WTC11 (cell line): Measurements from ENCODE around the gene BUD23. TPM values are rescaled to one million over a fixed set of nuclear protein-coding genes. Genes with fewer than 3 reads are reported as not detected.

Source experiments
- ATAC-seq: fragments of 200-7000 bp; cut with Tn5 transposase; 2 replicates; pipeline ENCODE4 v1.10.0; 2021; ENCODE audit warnings: mild to moderate bottlenecking, moderate library complexity
- CTCF ChIA-PET: fragments of 300-600 bp; sonication (Branson Sonifier 250); formaldehyde crosslinking; loops from one replicate; lab custom pipeline; 2021; ENCODE audit warnings: antibody characterized with exemption; lab: Charles Lee
- POLR2A ChIA-PET: fragments of 350-600 bp; sonication (Branson Sonifier 250); formaldehyde crosslinking; loops from one replicate; lab custom pipeline; 2021; ENCODE audit warnings: antibody characterized with exemption; lab: Charles Lee
- DNase-seq: peaks from one replicate; pipeline ENCODE4 v3.0.0; 2021; ENCODE audit warnings: low spot score
- H3K27ac Mint-ChIP-seq: 2 replicates; pipeline ENCODE4 v1.8.0; 2021; ENCODE audit warnings: mixed read lengths
- H3K27me3 Mint-ChIP-seq: 2 replicates; pipeline ENCODE4 v1.8.0; 2021; ENCODE audit warnings: low read depth, mild to moderate bottlenecking, moderate library complexity, mixed read lengths
- H3K36me3 Mint-ChIP-seq: 2 replicates; pipeline ENCODE4 v1.8.0; 2021; ENCODE audit warnings: mixed read lengths
- H3K4me1 Mint-ChIP-seq: 2 replicates; pipeline ENCODE4 v1.8.0; 2022; ENCODE audit warnings: mixed read lengths
- H3K4me3 Mint-ChIP-seq: 2 replicates; pipeline ENCODE4 v1.8.0; 2021; ENCODE audit warnings: mild to moderate bottlenecking, moderate library complexity, mixed read lengths
- H3K9me3 Mint-ChIP-seq: 2 replicates; pipeline ENCODE4 v1.8.0; 2021; ENCODE audit warnings: mixed read lengths
- CBFB ChIP-seq: sonication (generic); formaldehyde crosslinking; IDR thresholded peaks from 2 replicates; pipeline ENCODE4 v1.8.1; 2022; ENCODE audit warnings: mild to moderate bottlenecking, low read depth, missing genetic modification reagents
- ELF4 ChIP-seq: sonication (generic); formaldehyde crosslinking; IDR thresholded peaks from 2 replicates; pipeline ENCODE4 v1.8.1; 2022; ENCODE audit warnings: low read depth, mild to moderate bottlenecking, moderate library complexity, missing genetic modification reagents
- GTF2I ChIP-seq: fragments of 250-450 bp; sonication (Bioruptor Pico); conservative IDR thresholded peaks from 2 replicates; pipeline ENCODE4 v1.4.0; 2021; ENCODE audit warnings: mild to moderate bottlenecking
- HMGA2 ChIP-seq: fragments of 250-450 bp; sonication (Bioruptor Pico); IDR thresholded peaks from 2 replicates; pipeline ENCODE4 v1.4.0; 2021; ENCODE audit warnings: mild to moderate bottlenecking, moderate library complexity
- IRF2 ChIP-seq: sonication (generic); formaldehyde crosslinking; IDR thresholded peaks from 2 replicates; pipeline ENCODE4 v1.8.0; 2022; ENCODE audit warnings: low read depth, missing genetic modification reagents, borderline replicate concordance
- NR3C1 ChIP-seq: sonication (generic); formaldehyde crosslinking; conservative IDR thresholded peaks from 2 replicates; pipeline ENCODE4 v1.8.1; 2023; ENCODE audit warnings: low read depth, mild to moderate bottlenecking, missing genetic modification reagents
- RELA ChIP-seq: sonication (generic); formaldehyde crosslinking; IDR thresholded peaks from 2 replicates; pipeline ENCODE4 v1.8.1; 2022; ENCODE audit warnings: missing genetic modification reagents, mild to moderate bottlenecking, borderline replicate concordance
- ZNF138 ChIP-seq: sonication (generic); formaldehyde crosslinking; conservative IDR thresholded peaks from 2 replicates; pipeline ENCODE4 v1.8.1; 2022; ENCODE audit warnings: mild to moderate bottlenecking, moderate library complexity, missing genetic modification reagents
- ZNF219 ChIP-seq: sonication (generic); formaldehyde crosslinking; IDR thresholded peaks from 2 replicates; pipeline ENCODE4 v1.8.0; 2023; ENCODE audit warnings: missing genetic modification reagents, mild to moderate bottlenecking, borderline replicate concordance
- total RNA-seq: library from RNA; stranded (reverse); gene quantifications from 3 replicates; pipeline ENCODE4 v1.2.3, GENCODE V29; 2021
- TF ChIP-seq, protein P1 (sequence below): sonication (generic); formaldehyde crosslinking; IDR thresholded peaks from 2 replicates; pipeline ENCODE4 v1.8.1; 2022; ENCODE audit warnings: low read depth, mild to moderate bottlenecking, moderate library complexity, missing genetic modification reagents, borderline replicate concordance
- TF ChIP-seq, protein P2 (sequence below): fragments of 200-600 bp; IDR thresholded peaks from 2 replicates; pipeline ENCODE4 v1.8.0; 2022; ENCODE audit warnings: antibody characterized with exemption
- TF ChIP-seq, protein P3 (sequence below): fragments of 250-450 bp; sonication (Bioruptor Pico); IDR thresholded peaks from 2 replicates; pipeline ENCODE4 v1.8.0; 2021; ENCODE audit warnings: mild to moderate bottlenecking
- TF ChIP-seq, protein P4 (sequence below): sonication (generic); formaldehyde crosslinking; IDR thresholded peaks from 2 replicates; pipeline ENCODE4 v1.8.0; 2022; ENCODE audit warnings: mild to moderate bottlenecking, missing genetic modification reagents
- TF ChIP-seq, protein P5 (sequence below): fragments of 250-450 bp; sonication (Bioruptor Pico); IDR thresholded peaks from 2 replicates; pipeline ENCODE4 v1.9.0; 2021; ENCODE audit warnings: moderate library complexity, mild to moderate bottlenecking, inconsistent platforms, borderline replicate concordance

BUD23 gene
- total RNA-seq, 1 experiment from 2014 or later, result 91.9 TPM

DNA sequence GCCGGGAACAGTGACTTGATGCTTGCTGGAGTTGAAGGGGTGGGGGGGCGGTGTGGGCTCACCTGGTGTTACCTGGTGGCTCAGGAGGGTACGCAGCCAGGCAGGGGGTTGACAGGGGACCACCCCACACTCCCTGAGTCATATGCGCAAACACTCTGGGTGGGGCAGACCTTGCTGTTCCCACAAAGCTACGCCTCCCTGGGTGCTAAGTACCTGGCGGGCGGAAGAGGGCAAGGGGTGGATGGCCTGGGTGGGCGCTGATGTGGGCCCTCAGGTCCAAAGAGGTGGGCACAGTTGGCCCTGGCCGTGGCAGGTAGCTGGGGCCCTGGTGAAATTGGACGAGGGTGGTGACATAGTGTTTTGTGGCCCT lies 22.1 kb downstream of the BUD23 start (continued):
- TF ChIP-seq IRF2 (CRISPR knock-in tag), result no peak

DNA sequence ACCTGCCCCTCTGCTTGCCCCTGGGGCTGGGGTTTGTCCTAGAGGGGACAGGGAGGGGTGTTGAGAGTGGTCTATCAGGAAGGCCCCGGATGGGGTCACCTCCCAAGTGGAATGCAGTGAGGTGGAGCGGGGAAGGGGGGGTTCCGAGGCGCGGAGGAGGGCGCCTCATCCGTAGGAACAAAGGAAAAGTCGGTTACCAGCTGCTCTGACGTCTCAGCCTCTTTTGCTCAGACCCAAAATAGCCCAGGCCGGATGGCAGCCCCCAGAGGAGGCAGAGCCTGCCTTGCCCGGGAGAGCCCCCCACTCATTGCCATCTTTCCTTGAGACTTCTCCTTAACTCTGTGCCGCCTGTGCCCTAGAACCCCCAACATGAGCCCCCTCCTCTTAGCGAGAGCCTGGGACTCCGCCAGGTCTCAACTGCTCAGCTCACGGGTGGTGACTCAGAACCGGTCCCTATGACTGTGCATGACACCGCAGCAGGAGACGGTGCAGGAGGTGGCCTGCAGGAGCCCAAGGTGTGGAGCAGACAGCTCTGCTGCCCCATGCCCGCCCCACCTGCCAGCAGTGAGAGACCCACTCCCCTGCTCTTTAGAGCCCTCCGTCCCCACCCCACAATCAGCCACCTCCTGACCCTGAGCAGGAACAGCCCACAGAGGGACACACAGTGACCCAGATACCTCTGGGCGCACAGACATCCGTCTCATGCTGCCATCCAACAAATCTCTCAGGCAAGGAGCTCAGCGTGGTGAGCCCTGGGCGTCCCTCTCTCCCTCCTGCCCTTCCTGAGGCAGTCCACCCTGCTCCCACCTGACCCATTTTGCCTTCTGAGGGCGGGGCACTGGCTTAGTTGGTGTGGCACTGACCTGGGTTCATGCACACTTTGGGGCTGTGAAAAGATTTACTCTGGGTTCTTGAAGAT lies 23.0 kb downstream of the BUD23 start:
- POLR2A ChIA-PET, result no interaction called here
- H3K4me1 Mint-ChIP-seq, result peaks cover 15% of the 10 kb centered on the region
- peaks cover 9% of the 10 kb centered on the region for H3K36me3 Mint-ChIP-seq
- DNase-seq (no peak), ATAC-seq (no peak)
- no peaks in the 10 kb centered on the region for H3K27me3 Mint-ChIP-seq
- H3K4me3 Mint-ChIP-seq, result no peak overlapping the region
- CTCF ChIA-PET, result interaction anchor here (1.1 to 2.2 kb wide), 4 partner anchors 19 to 99 kb away, joined by 3 to 13 read pairs (median 8); partner anchors contain the start of gene VPS37D
- TF ChIP-seq, protein P1, sequence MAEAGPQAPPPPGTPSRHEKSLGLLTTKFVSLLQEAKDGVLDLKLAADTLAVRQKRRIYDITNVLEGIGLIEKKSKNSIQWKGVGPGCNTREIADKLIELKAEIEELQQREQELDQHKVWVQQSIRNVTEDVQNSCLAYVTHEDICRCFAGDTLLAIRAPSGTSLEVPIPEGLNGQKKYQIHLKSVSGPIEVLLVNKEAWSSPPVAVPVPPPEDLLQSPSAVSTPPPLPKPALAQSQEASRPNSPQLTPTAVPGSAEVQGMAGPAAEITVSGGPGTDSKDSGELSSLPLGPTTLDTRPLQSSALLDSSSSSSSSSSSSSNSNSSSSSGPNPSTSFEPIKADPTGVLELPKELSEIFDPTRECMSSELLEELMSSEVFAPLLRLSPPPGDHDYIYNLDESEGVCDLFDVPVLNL (CRISPR knock-in tag), result no peak
- TF ChIP-seq NR3C1 (CRISPR knock-in tag), result no peak
- no peak for TF ChIP-seq CBFB (CRISPR knock-in tag)
- TF ChIP-seq ZNF138 (CRISPR knock-in tag), result no peak
- TF ChIP-seq ELF4 (CRISPR knock-in tag), result no peak
- no peak for TF ChIP-seq GTF2I
- no peak for TF ChIP-seq RELA
- no peak for TF ChIP-seq ZNF219 (CRISPR knock-in tag)
- TF ChIP-seq, protein P2, sequence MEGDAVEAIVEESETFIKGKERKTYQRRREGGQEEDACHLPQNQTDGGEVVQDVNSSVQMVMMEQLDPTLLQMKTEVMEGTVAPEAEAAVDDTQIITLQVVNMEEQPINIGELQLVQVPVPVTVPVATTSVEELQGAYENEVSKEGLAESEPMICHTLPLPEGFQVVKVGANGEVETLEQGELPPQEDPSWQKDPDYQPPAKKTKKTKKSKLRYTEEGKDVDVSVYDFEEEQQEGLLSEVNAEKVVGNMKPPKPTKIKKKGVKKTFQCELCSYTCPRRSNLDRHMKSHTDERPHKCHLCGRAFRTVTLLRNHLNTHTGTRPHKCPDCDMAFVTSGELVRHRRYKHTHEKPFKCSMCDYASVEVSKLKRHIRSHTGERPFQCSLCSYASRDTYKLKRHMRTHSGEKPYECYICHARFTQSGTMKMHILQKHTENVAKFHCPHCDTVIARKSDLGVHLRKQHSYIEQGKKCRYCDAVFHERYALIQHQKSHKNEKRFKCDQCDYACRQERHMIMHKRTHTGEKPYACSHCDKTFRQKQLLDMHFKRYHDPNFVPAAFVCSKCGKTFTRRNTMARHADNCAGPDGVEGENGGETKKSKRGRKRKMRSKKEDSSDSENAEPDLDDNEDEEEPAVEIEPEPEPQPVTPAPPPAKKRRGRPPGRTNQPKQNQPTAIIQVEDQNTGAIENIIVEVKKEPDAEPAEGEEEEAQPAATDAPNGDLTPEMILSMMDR, result no peak
- TF ChIP-seq, protein P3, sequence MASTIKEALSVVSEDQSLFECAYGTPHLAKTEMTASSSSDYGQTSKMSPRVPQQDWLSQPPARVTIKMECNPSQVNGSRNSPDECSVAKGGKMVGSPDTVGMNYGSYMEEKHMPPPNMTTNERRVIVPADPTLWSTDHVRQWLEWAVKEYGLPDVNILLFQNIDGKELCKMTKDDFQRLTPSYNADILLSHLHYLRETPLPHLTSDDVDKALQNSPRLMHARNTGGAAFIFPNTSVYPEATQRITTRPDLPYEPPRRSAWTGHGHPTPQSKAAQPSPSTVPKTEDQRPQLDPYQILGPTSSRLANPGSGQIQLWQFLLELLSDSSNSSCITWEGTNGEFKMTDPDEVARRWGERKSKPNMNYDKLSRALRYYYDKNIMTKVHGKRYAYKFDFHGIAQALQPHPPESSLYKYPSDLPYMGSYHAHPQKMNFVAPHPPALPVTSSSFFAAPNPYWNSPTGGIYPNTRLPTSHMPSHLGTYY (CRISPR knock-in tag), result no peak
- TF ChIP-seq, protein P4, sequence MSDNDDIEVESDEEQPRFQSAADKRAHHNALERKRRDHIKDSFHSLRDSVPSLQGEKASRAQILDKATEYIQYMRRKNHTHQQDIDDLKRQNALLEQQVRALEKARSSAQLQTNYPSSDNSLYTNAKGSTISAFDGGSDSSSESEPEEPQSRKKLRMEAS (CRISPR knock-in tag), result no peak
- no peak overlapping the region for H3K27ac Mint-ChIP-seq
- H3K9me3 Mint-ChIP-seq, result no peaks in the 10 kb centered on the region

DNA sequence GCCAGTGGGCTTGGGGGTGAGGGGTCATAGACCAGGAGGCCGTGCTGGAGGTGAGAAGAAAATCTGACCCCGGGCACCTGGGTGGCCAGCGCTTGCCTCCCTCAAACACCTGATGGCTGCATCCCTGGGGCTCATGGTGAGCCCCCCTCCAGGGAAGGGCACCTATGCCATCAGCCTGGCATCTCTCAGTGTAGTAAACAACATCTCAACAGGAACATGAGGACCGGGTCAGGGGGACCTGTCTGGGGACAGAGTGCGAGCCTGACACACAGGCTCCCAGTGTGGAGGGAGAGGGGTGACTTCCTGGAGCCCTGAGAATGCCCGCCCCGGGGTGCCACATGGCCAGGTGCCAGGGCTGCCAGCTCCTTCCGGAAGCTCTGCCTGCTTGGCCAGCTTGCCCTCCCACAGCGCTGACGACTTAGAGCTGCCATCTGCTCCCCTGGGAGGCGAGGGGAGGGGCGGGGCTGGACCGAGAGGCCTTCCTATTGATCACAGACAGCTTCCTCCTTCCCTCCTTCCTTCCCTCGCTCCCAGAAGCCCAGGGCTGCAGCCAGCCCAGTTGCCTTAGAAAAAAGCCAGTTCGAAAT lies 23.7 kb downstream of the BUD23 start:
- POLR2A ChIA-PET, result no interaction called here
- DNase-seq, result no peak

More for the DNA sequence above, 23.7 kb downstream of the BUD23 start:
- no peak overlapping the region for H3K27ac Mint-ChIP-seq
- H3K36me3 Mint-ChIP-seq, result peaks cover 3% of the 10 kb centered on the region; the same call in 1 of the 2 replicates
- peaks cover 12% of the 10 kb centered on the region for H3K4me1 Mint-ChIP-seq
- TF ChIP-seq HMGA2 (CRISPR knock-in tag) (no peak), ZNF219 (CRISPR knock-in tag) (no peak)
- TF ChIP-seq, protein P5, sequence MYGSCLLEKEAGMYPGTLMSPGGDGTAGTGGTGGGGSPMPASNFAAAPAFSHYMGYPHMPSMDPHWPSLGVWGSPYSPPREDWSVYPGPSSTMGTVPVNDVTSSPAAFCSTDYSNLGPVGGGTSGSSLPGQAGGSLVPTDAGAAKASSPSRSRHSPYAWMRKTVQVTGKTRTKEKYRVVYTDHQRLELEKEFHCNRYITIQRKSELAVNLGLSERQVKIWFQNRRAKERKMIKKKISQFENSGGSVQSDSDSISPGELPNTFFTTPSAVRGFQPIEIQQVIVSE, result no peak
- H3K4me3 Mint-ChIP-seq, result no peak overlapping the region
- no peak for ATAC-seq
- no peaks in the 10 kb centered on the region for H3K9me3 Mint-ChIP-seq
- H3K27me3 Mint-ChIP-seq, result no peaks in the 10 kb centered on the region
- CTCF ChIA-PET, result interaction anchor here (1.8 to 2.2 kb wide), 3 partner anchors 18 to 100 kb away, joined by 7 to 13 read pairs (median 8); partner anchors contain the start of gene VPS37D
